Thoracic aorta (tissue), 2 donors: ENCODE results near the gene CD300LG. TPM values are rescaled to one million over a fixed set of nuclear protein-coding genes. Genes with fewer than 3 reads are reported as not detected.

Experiments used
- ATAC-seq: fragments of 150-250 bp; one replicate; pipeline ENCODE4 v1.8.0; 2017; ENCODE audit warnings: low read depth; ENCODE audit not compliant: insufficient number of reproducible peaks, low FRiP score
- DNase-seq: peaks from one replicate; pipeline ENCODE4 v3.0.0-alpha.2; 2020; ENCODE audit warnings: low spot score
- H3K27ac ChIP-seq, 2 donors: fragments of 200-600 bp; sonication (generic); 1 replicate in 1 of 2; 2 replicates in 1 of 2; pipeline ENCODE4 v1.5.1; 2016; ENCODE audit warnings: mild to moderate bottlenecking in 2 of 2, moderate library complexity in 2 of 2
- H3K27me3 ChIP-seq: fragments of 200-600 bp; sonication (generic); replicated peaks from 2 replicates; pipeline ENCODE4 v1.6.0; 2016; ENCODE audit warnings: mild to moderate bottlenecking; ENCODE audit not compliant: insufficient read depth
- H3K36me3 ChIP-seq: fragments of 200-600 bp; sonication (generic); one replicate; pipeline ENCODE4 v1.5.1; 2016
- H3K4me1 ChIP-seq, 2 donors: fragments of 200-600 bp; sonication (generic); 1 replicate in 1 of 2; 2 replicates in 1 of 2; pipeline versions ENCODE4 v1.5.1 to v1.6.0; 2016; ENCODE audit warnings: low read depth in 2 of 2, mild to moderate bottlenecking in 1 of 2; ENCODE audit not compliant: control insufficient read depth in 1 of 2
- H3K4me3 ChIP-seq: fragments of 200-600 bp; sonication (generic); 2 replicates; pipeline ENCODE4 v1.5.1; 2016; ENCODE audit warnings: mild to moderate bottlenecking
- H3K9me3 ChIP-seq: fragments of 200-600 bp; sonication (generic); 2 replicates; pipeline ENCODE4 v1.5.1; 2016
- total RNA-seq, 2 donors: library from RNA; depleted of rRNA; stranded (reverse); fragments of >200 nt; gene quantifications; one replicate each; pipeline versions ENCODE4 v1.1.0 to v1.2.3, GENCODE V29; 2016
- TF ChIP-seq, protein P1 (sequence below): fragments of 200-600 bp; sonication (generic); IDR thresholded peaks from one replicate; pipeline ENCODE4 v1.5.1; 2019; ENCODE audit warnings: antibody characterized with exemption

Gene CD300LG
- total RNA-seq, 2 donors from 2014 or later, result 0.35 to 3.2 TPM

GRCh38 chr17:43878260-43879175, 31.5 kb downstream of the CD300LG start:
- Histone ChIP-seq H3K27me3 (no peaks in the 10 kb centered on the region), H3K4me3 (no peak overlapping the region), H3K4me1 (no peaks in the 10 kb centered on the region), H3K36me3 (peaks cover 33% of the 10 kb centered on the region), H3K27ac (no peak overlapping the region), H3K9me3 (no peaks in the 10 kb centered on the region)
- TF ChIP-seq, protein P1, sequence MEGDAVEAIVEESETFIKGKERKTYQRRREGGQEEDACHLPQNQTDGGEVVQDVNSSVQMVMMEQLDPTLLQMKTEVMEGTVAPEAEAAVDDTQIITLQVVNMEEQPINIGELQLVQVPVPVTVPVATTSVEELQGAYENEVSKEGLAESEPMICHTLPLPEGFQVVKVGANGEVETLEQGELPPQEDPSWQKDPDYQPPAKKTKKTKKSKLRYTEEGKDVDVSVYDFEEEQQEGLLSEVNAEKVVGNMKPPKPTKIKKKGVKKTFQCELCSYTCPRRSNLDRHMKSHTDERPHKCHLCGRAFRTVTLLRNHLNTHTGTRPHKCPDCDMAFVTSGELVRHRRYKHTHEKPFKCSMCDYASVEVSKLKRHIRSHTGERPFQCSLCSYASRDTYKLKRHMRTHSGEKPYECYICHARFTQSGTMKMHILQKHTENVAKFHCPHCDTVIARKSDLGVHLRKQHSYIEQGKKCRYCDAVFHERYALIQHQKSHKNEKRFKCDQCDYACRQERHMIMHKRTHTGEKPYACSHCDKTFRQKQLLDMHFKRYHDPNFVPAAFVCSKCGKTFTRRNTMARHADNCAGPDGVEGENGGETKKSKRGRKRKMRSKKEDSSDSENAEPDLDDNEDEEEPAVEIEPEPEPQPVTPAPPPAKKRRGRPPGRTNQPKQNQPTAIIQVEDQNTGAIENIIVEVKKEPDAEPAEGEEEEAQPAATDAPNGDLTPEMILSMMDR, result peak; percentile 94
- no peak for ATAC-seq
- no peak for DNase-seq

- Histone ChIP-seq H3K4me1 (no peaks in the 10 kb centered on the region), H3K4me3 (no peak overlapping the region), H3K27ac (no peak overlapping the region), H3K27me3 (no peaks in the 10 kb centered on the region), H3K9me3 (no peaks in the 10 kb centered on the region), H3K36me3 (peaks cover 33% of the 10 kb centered on the region)
- no peak for ATAC-seq
- TF ChIP-seq, protein P1, result no peak
- no peak for DNase-seq
Observed at GRCh38 chr17:43879723-43880419, 32.9 kb downstream of the CD300LG start.

- Histone ChIP-seq H3K4me3 (no peak overlapping the region), H3K27me3 (no peaks in the 10 kb centered on the region), H3K4me1 (no peaks in the 10 kb centered on the region), H3K9me3 (no peaks in the 10 kb centered on the region), H3K27ac (no peak overlapping the region), H3K36me3 (peaks cover 33% of the 10 kb centered on the region)
- ATAC-seq (no peak), DNase-seq (no peak)
- TF ChIP-seq, protein P1, result peak; percentile 51
Observed at GRCh38 chr17:43880420-43880991, 33.5 kb downstream of the CD300LG start.

GRCh38 chr17:43881181-43881580, 34.2 kb downstream of the CD300LG start:
- Histone ChIP-seq H3K27ac (no peak overlapping the region), H3K27me3 (no peaks in the 10 kb centered on the region), H3K4me3 (no peak overlapping the region), H3K36me3 (peaks cover 33% of the 10 kb centered on the region), H3K4me1 (no peaks in the 10 kb centered on the region), H3K9me3 (no peaks in the 10 kb centered on the region)
- TF ChIP-seq, protein P1, result no peak
- ATAC-seq, result no peak
- no peak for DNase-seq
